HG03457 (cell line): Measurements from ENCODE around the gene EIF2AK2.
A peak's percentile ranks its signal among the peaks of the same experiment; 100 is the strongest.

Source experiments
- ATAC-seq: cut with Tn5 transposase; IDR thresholded peaks from one replicate; pipeline ENCODE4 v1.9.1; 2021; ENCODE audit warnings: moderate number of reproducible peaks; ENCODE audit not compliant: unreplicated experiment

The EIF2AK2 gene

GRCh38 chr2:37173741-37174140, 17.0 kb upstream of the EIF2AK2 start:
- no peak for ATAC-seq

- ATAC-seq = no peak
These were observed 14.8 kb upstream of the EIF2AK2 start for GRCh38 chr2:37171624-37171950.

- no peak for ATAC-seq
These were observed 11.6 kb upstream of the EIF2AK2 start for GRCh38 chr2:37168217-37168981.

- no peak for ATAC-seq
These were observed 10.9 kb upstream of the EIF2AK2 start for GRCh38 chr2:37167636-37168180.

GRCh38 chr2:37164757-37165156, 8.0 kb upstream of the EIF2AK2 start:
- ATAC-seq = no peak

GRCh38 chr2:37156071-37156856, 516 bp downstream of the EIF2AK2 start:
- peak; percentile 16 for ATAC-seq

- no peak for ATAC-seq
These were observed 2.0 kb downstream of the EIF2AK2 start for GRCh38 chr2:37154785-37155184.

GRCh38 chr2:37153224-37153623, 3.6 kb downstream of the EIF2AK2 start:
- ATAC-seq = no peak

- no peak for ATAC-seq
These were observed 7.0 kb downstream of the EIF2AK2 start for GRCh38 chr2:37149626-37150322.

- ATAC-seq = no peak
These were observed 8.5 kb downstream of the EIF2AK2 start for GRCh38 chr2:37148325-37148724.

- no peak for ATAC-seq
These were observed 10.7 kb downstream of the EIF2AK2 start for GRCh38 chr2:37146062-37146461.

GRCh38 chr2:37143974-37144373, 12.8 kb downstream of the EIF2AK2 start:
- no peak for ATAC-seq

GRCh38 chr2:37142546-37142945, 14.2 kb downstream of the EIF2AK2 start:
- no peak for ATAC-seq

- no peak for ATAC-seq
These were observed 23.9 kb downstream of the EIF2AK2 start for GRCh38 chr2:37132914-37133313.

- ATAC-seq = no peak
These were observed 31.4 kb downstream of the EIF2AK2 start for GRCh38 chr2:37125416-37125815.

GRCh38 chr2:37119157-37119556, 37.6 kb downstream of the EIF2AK2 start:
- no peak for ATAC-seq

GRCh38 chr2:37117566-37117965, 39.2 kb downstream of the EIF2AK2 start:
- no peak for ATAC-seq

GRCh38 chr2:37111958-37112357, 44.8 kb downstream of the EIF2AK2 start:
- ATAC-seq = no peak

GRCh38 chr2:37110306-37111212, 46.2 kb downstream of the EIF2AK2 start:
- ATAC-seq = no peak

GRCh38 chr2:37109523-37109922, 47.3 kb downstream of the EIF2AK2 start:
- no peak for ATAC-seq
